ENCODE results near the gene ZFAND3.

GRCh38 chr6:37865504-37865903, 46.0 kb downstream of the ZFAND3 start:
- TF ChIP-seq CTCF (conservative IDR thresholded peaks at IDR 0.05; ENCODE audit: low read depth, low read length) (no peak), EZH2phosphoT487 (IDR thresholded peaks at IDR 0.05; ENCODE audit: borderline replicate concordance, low read length) (no peak), EZH2 (IDR thresholded peaks at IDR 0.05; ENCODE audit: low read length, unreplicated experiment) (no peak)

Data from PC-3 (cell line).